ENCODE results near the gene LRRFIP1.

GRCh38 chr2:237791977-237792727 lies 164.8 kb downstream of the LRRFIP1 start:
- TF ChIP-seq TAF1 (IDR thresholded peaks at IDR 0.05; ENCODE audit: borderline replicate concordance, insufficient read depth, low read length) (no peak), REST (IDR thresholded peaks at IDR 0.05; ENCODE audit: insufficient read depth in 1 of 2, low read depth in 2 of 2, low read length in 2 of 2) (no peak), SIN3A (IDR thresholded peaks at IDR 0.05; ENCODE audit: borderline replicate concordance, insufficient read depth, low read length) (no peak), POLR2AphosphoS5 (IDR thresholded peaks at IDR 0.05; ENCODE audit: low read depth, low read length) (no peak), FOXP2 (optimal IDR thresholded peaks at IDR 0.05; ENCODE audit: borderline replicate concordance, extremely low read depth, extremely low read length, insufficient read depth) (no peak)
